Endometrial microvascular endothelial cells (primary cell): Measurements from ENCODE around the gene CGB8. TPM values are rescaled to one million over a fixed set of nuclear protein-coding genes. Genes with fewer than 3 reads are reported as not detected.
"Not testable (repeated sequence)": the region's sequence is repeated elsewhere in the genome, so short reads cannot be mapped to it uniquely, and the experiment has no call there.

ENCODE experiments used
- in situ Hi-C: cut with HindIII; loops from 2 replicates; pipeline ENCODE4 v1.10.0; 2017; ENCODE audit warnings: low sequenced_read_pairs, low pct_unique_long_range_greater_than_20kb; ENCODE audit errors: inconsistent ontology term
- total RNA-seq: library from RNA; depleted of rRNA; stranded (reverse); fragments of >200 nt; gene quantifications from one replicate; pipeline ENCODE4 v1.2.3, GENCODE V29; 2015; ENCODE audit errors: inconsistent ontology term

The CGB8 gene
- total RNA-seq, 1 donor from 2014 or later = not detected

DNA sequence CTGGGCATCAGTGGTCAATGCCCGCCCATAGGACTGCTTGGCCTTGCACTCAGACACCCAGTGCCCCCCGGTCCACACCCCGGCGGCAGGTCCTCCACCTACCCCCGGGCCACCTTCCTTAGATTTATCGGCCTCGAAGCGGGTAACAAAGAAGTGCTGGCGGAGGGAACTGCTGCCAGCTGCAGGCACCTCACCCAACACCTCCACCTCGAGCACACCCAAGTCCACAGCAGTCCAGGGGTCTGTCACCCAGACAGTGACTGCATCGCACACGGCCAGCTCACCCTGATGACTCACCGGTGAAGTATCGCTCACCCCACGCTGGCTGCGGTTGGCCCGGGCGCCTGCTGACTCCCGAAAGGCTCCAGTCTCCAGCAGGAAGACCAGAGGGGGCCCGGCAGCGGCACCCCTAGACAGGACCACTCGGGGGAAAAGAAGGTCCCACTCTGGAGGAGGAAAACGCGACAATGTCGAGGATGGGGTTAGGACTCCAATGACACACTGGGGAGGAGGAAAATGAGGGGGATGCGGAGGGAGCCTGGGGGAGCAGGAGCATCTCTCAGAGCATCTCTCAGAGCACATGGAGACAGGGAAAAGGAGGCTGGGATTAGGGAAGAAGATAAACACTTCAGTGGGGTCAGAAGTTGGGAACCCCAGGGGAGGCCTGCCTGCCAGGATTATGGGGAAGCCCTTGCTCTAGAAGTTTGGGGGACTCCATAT lies 10.2 kb downstream of the CGB8 start:
- in situ Hi-C loops = not testable (repeated sequence)

DNA sequence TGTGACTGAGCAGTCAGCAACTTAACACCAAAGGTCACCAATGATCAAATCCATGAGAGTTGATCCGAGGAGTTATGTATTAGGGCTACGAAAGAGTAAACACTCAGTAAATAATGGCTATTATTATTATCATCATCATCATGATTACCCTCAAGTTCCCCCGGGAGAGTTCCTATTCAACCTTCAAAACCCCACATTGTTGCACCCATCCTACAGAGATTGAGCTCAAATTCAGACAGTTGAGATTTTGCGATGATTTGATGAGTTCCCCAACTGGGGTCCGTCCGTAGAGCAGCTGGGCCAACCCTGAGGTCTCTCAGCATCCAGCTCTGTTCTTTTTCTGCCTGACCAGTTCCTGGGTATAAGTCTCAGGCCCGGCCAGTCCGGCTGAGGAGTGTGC lies 10.8 kb downstream of the CGB8 start:
- in situ Hi-C loops = not testable (repeated sequence)

DNA sequence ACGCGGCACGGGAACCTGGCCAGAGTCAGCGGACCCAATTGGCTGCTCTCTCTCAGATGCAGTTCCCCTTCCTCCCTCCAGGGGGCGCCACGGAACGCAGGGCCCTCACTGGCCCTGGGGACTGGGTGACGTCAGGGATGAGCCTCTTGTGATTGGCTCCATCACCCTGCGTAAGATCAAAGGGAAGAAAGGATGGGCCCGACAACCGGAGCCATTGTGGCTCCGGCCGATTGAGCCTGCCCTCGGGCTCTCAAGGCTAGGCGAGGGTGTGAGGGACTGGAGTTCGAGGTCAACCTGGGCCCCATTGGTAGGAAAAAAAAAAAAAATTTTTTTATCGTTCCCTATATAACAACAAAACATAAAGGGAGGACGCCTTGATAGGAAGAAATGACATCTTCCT lies 12.1 kb downstream of the CGB8 start, which contains the start of gene CGB1:
TSS of gene CGB1 (minus strand) at position 81 of the 400 bp plus-strand sequence. CDS start 184 bp downstream, outside the sequence.
- in situ Hi-C loops = not testable (repeated sequence)

DNA sequence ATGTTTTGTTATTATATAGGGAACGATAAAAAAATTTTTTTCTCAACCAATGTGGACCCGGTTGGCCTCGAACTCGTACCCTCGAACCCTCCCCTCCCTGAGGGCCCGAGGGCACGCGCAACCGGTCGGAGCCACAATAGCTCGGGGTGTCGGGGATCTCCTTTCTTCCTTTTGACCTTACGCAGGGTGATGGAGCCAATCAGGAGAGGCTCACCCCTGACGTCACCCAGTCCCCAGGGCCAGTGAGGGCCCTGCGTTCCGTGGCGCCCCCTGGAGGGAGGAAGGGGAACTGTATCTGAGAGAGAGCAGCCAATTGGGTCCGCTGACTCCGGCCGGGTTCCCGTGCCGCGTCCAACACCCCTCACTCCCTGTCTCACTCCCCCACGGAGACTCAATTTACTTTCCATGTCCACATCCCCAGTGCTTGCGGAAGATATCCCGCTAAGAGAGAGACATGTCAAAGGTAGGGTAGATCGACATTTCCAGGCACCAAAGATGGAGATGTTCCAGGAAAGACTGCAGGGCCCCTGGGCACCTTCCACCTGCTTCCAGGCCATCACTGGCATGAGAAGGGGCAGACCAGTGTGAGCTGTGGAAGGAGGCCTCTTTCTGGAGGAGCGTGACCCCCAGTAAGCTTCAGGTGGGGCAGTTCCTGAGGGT lies 17.1 kb downstream of the CGB8 start, which contains the start of gene CGB2:
TSS of gene CGB2 (plus strand) at position 249 of the 660 bp plus-strand sequence. CDS start at position 455, 206 bp downstream.
- in situ Hi-C loops = not testable (repeated sequence)

DNA sequence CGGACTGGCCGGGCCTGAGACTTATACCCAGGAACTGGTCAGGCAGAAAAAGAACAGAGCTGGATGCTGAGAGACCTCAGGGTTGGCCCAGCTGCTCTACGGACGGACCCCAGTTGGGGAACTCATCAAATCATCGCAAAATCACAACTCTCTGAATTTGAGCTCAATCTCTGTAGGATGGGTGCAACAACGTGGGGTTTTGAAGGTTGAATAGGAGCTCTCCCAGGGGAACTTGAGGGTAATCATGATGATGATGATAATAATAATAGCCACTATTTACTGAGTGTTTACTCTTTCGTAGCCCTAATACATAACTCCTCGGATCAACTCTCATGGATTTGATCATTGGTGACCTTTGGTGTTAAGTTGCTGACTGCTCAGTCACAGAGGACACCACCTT lies 18.6 kb downstream of the CGB8 start:
- in situ Hi-C loops = not testable (repeated sequence)

DNA sequence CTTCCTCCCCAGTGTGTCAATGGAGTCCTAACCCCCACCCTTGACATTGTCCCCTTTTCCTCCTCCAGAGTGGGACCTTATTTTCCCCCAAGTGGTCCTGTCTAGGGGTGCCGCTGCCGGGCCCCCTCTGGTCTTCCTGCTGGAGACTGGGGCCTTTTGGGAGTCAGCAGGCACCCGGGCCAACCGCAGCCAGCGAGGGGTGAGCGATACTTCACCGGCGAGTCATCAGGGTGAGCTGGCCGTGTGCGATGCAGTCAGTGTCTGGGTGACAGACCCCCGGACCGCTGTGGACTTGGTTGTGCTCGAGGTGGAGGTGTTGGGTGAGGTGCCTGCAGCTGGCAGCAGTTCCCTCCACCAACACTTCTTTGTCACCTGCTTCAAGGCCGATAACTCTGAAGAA lies 19.2 kb downstream of the CGB8 start:
- in situ Hi-C loops = not testable (repeated sequence)

DNA sequence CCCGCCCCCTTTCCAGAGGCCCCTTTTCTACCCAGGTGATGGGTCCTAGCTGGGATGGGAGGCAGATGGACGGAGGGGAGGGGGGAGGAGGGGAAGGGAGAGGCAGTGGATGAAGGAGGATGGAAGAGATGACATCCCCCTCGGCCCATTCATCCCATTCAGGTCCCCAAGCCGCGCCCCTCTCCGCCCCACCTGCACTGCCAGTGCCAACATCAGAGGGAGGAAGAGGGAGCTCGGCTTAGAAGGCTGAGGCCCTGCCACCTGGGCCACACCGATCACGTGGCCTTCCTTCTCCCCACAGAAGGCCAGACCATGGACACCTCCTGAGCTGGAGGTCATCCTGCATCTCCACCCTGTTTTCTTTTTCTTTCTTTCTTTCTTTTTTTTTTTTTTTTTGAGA lies 20.2 kb downstream of the CGB8 start:
- in situ Hi-C loops = not testable (repeated sequence)

DNA sequence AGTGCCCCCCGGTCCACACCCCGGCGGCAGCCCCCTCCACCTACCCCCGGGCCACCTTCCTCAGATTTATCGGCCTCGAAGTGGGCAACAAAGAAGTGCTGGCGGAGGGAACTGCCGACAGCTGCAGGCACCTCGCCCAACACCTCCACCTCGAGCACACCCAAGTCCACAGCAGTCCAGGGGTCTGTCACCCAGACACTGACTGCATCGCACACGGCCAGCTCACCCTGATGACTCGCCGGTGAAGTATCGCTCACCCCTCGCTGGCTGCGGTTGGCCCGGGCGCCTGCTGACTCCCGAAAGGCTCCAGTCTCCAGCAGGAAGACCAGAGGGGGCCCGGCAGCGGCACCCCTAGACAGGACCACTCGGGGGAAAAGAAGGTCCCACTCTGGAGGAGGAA lies 23.3 kb downstream of the CGB8 start:
- in situ Hi-C loops = not testable (repeated sequence)

DNA sequence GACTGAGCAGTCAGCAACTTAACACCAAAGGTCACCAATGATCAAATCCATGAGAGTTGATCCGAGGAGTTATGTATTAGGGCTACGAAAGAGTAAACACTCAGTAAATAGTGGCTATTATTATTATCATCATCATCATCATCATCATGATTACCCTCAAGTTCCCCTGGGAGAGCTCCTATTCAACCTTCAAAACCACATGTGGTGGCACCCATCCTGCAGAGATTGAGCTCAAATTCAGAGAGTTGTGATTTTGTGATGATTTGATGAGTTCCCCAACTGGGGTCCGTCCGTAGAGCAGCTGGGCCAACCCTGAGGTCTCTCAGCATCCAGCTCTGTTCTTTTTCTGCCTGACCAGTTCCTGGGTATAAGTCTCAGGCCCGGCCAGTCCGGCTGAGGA lies 23.8 kb downstream of the CGB8 start:
- in situ Hi-C loops = not testable (repeated sequence)

DNA sequence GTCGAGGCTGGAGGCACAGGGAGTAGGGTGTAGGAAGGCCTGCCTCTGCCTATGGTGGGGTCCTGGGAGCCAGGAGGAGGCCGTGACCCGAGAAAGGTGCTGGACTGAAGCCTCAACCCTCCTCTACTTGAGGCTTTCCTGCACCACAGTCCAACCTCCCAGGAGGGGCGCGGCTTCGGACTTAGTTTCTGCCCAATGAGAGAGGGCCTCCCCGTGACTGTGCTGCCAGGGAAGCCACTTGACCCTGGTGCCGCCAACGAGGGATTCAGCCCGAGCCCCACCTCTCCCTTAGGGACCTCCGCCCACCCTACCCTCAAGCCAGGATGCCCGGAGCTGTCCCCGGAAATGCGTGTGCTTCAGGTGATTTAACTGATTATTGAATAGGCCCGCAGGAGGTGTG lies 24.7 kb downstream of the CGB8 start, which contains the start of gene CGB3:
TSS of gene CGB3 (minus strand) at position 101 of the 400 bp plus-strand sequence. CDS start 362 bp downstream, outside the sequence.
- in situ Hi-C loops = not testable (repeated sequence)

DNA sequence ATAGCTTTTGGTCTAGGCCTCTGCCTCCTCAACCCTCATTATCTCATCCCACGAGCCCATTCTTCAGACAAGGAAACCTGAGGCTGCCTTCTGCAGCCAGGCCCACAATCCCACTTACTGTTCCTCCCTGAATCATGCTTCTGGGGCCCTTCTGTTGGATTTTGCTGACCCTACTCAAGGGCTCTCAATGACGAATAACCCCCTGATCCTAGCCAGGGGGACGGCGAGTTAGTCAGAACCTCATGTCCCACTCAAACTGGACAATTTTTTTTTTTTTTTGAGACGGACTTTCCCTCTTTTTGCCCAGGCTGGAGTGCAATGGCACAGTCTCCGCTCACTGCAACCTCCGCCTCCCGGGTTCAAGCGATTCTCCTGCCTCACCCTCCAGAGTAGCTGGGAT lies 26.8 kb downstream of the CGB8 start:
- in situ Hi-C loops = no loop called here

DNA sequence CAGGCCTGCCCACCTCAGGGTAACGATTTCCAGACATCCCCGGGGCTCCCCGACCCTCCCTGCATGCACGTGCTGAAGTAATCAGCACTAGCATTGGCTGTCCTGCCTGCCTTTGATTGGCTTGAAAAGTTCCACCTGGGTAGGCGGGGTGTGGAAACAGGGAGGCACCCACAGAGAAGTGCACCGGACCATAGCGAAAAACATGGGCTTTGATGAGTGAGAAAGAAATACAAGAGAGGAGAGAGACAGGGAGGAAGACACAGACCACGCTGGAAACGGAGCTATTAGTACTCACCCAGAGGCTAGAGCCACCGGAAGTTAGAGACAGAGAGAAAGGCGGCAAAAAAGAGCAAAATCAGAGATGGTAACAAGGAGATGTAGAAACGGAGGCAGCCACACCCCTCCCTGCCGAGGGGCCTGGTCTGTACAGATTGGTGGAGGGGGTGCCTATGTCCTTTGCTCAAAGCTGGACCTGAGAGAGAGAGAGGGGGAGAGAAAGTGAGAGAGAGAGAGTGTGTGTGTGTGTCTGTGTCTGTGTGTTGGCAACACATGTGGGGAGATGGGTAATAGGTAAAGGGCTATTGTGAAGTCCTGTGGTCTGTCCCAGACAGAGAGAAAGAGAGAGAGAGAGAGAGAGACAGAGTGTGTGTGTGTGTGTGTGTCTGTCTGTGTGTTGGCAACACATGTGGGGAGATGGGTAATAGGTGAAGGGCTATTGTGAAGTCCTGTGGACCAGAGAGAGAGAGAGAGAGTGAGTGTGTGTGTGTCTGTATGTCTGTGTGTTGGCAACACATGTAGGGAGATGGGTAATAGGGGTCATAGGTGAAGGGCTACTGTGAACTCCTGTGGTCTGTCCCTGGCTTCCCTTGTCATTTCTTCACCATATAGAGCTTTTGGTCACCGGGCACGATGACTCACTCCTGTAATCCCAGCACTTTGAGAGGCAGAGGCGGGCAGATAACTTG lies 27.7 kb downstream of the CGB8 start:
- in situ Hi-C loops = no loop called here

DNA sequence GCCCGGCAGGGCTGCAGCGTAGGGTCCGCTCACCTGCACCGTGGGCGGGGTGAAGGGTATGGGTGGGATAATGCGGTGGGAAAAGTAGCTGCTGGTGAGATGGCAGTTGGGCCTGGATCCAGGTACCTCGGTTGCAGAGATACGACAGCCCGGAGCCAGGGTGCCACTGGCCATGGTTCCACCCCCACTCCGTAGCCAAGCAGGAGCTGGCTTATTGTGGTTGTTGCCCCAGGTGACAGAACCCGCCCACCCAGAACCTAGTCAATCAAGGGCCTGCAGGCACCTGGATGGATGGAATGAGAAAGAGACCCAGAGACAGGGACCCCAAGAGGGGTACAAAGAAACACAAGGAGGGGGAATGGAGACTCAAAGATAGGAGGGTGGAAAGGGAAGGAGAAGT lies 28.6 kb downstream of the CGB8 start:
- in situ Hi-C loops = no loop called here

DNA sequence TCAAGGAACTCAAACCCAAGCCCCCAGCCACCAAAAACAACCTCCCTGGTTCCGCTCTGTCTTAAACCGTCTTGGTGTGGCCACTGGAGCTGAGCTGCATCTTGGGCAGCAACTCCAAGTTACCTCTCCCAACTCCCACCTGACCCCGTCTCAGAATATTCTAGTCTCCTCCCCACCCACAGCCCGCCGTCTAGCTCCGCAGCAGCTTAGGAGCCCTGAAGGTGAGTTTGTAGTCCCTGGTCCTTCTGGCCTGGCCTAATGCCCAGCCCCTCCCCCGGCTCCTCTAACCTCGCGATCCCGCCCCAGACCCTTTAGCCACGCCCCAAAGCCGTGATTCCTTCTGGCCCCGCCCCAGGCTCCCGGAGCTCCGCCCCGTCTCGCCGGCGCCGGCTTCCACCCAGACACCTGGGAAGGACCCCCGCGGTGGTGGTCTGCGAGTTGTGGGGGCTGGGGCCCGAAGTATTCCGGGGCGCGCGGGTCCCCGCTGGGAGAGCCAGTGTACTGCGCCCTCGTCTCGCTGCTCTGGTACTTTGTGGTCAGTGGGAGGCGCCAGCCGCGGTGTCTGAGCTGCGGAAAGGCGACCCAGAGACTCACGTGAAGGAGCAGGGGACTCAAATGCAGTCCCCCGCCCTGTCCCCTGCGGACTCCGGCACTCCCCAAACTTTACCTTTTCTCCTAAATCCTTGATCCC lies 29.5 kb downstream of the CGB8 start:
- in situ Hi-C loops = no loop called here

DNA sequence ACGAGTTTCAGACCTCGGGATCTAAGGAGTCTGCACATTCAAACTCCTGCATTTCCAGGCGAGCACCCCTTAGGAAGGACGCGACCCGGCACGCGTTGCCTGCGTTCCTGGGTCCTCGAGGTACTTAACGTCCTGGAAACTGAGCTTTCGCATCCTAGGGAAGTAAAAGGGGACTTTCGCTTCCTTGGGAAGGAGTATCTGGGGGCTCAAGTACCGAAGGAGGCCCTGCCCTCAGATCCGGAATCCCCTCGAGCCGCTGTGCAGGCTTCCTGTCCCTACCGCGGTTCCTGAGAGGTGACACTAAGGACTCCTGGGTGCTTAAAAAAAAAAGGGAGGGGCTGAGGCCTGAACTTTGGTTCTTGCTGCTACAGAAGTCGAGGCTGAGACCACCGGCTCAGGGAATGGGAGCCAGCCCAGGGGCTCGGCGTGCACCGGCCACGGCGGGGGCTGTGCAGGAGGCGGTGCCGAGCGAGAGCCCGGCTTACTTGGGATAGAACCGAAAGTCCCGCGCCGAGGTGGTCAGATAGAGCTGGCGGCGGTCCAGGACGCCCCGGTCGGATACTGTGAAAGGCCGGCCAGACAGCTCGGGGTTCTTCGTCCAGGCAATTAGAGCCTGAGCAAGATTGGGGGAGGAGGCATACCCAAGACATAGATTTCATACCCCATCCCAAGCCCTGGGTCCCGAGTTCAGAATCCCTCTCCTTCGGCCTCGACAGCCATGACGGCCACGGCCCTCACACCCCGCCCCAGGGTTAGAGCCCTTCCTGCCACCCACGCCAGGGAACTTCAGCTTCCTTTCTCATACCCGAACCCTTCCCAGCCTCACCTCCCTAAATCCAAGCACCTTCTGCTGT lies 30.3 kb downstream of the CGB8 start:
- in situ Hi-C loops = not testable (repeated sequence)

DNA sequence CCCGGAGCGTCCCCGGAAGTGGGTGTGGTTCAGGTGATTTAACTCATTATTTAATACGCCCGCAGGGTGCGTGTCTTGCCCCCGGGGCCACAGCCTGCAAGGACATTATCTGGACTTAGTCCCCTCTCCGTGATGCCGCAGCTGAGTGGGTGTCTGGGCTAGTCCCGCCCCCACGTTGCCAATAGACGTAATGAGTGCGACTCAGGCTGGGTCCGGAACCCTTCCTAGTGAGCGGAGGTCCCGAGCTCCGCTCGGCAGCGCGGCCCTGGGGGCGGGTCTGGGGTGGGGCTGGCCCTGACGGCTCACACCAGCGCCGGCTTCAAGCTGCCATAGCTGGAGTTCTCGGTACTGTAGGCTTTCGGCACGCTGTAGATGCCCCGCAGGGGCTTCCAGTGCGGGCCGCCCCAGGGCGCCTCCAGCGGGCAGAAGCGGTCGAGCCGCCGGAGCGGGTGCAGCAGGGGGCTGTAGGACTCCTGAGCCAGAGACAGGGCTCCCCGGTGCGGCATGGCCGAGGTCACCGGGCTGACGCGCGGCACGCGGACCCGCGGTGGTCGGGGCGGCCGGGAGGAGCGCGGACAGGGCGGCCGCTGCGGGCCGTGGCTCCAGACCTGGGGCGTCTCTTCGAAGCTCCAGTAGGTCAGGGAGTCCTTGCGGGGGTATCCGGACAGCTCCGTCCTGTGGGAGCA lies 31.1 kb downstream of the CGB8 start:
- in situ Hi-C loops = no loop called here

DNA sequence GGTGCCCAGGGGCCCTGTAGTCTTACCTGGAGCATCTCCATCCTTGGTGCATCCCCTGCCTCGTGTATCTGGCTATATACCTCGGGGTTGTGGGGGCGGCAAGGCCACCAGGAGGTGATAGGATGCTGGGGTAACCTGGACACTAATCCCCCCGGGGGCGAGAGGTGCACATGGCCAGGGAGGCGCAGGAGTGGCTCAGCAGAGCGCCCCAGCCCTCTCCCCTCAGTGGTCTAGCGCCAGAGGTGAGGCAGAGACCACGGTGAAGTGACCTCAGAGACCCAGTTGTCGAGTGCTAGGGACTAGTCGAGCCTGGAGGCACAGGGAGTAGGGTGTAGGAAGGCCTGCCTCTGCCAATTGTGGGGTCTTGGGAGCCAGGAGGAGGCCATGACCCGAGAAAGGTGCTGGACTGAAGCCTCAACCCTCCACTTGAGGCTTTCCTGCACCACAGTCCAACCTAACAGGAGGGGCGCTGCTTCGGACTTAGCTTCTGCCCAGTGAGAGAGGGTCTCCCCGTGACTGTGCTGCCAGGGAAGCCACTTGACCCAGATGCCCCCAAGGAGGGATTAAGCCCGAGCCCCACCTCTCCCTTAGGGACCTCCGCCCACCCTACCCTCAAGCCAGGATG lies 31.8 kb downstream of the CGB8 start, which contains the start of gene LHB:
TSS of gene LHB (minus strand) at position 51 of the 625 bp plus-strand sequence. CDS start at position 41, 10 bp downstream.
- in situ Hi-C loops = no loop called here
